ENCODE measurements around the gene PARL. TPM values are rescaled to one million over a fixed set of nuclear protein-coding genes. Genes with fewer than 3 reads are reported as not detected.

The PARL gene
- total and polyA plus RNA-seq, 12 donors, result 29.4 to 119 (median 55.6) TPM

DNA sequence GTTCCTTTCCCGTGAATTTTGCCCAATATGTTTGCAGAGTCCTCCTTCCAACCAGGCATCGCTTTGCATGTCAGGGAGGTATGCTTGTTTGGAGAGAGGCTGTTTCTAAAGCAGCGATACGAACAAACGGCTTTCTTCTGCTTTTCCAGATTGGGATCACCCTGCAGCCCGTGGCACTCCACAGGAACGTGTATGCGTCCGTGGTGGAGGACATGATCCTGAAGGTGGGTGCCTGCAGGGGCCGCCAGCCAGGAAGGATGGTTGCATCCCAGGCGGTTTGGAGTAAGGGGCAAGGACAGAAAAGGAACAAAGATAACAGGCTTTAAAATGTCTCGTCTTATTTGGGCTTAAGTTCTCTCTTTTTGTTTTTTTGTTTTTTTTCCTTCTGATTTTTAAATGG, 76.8 kb downstream of the PARL start:
- no peaks in the 10 kb centered on the region for H3K27me3 ChIP-seq
- TF ChIP-seq, protein P1, sequence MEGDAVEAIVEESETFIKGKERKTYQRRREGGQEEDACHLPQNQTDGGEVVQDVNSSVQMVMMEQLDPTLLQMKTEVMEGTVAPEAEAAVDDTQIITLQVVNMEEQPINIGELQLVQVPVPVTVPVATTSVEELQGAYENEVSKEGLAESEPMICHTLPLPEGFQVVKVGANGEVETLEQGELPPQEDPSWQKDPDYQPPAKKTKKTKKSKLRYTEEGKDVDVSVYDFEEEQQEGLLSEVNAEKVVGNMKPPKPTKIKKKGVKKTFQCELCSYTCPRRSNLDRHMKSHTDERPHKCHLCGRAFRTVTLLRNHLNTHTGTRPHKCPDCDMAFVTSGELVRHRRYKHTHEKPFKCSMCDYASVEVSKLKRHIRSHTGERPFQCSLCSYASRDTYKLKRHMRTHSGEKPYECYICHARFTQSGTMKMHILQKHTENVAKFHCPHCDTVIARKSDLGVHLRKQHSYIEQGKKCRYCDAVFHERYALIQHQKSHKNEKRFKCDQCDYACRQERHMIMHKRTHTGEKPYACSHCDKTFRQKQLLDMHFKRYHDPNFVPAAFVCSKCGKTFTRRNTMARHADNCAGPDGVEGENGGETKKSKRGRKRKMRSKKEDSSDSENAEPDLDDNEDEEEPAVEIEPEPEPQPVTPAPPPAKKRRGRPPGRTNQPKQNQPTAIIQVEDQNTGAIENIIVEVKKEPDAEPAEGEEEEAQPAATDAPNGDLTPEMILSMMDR (IDR thresholded peaks at IDR 0.05), result no peak
- no peak for TF ChIP-seq POLR2A (IDR thresholded peaks at IDR 0.05)
- no peaks in the 10 kb centered on the region for H3K9me3 ChIP-seq (replicated peaks in 1 of 3)
- peaks cover 0 to 79% of the 10 kb centered on the region in 2 donors for H3K36me3 ChIP-seq (replicated peaks in 1 of 2)
- DNase-seq, result no peak
- H3K27ac ChIP-seq, result no peak overlapping the region
- intact Hi-C loops (cut with DNase I), result no loop called here
- no peak overlapping the region for H3K4me3 ChIP-seq
- WGBS, 4 donors, result 94 to 98% (median 95%) methylated on average over 8 to 12 of the region's 12 CpGs
- H3K4me1 ChIP-seq (replicated peaks in 1 of 2), result peaks cover 0 to 5% of the 10 kb centered on the region in 2 donors

DNA sequence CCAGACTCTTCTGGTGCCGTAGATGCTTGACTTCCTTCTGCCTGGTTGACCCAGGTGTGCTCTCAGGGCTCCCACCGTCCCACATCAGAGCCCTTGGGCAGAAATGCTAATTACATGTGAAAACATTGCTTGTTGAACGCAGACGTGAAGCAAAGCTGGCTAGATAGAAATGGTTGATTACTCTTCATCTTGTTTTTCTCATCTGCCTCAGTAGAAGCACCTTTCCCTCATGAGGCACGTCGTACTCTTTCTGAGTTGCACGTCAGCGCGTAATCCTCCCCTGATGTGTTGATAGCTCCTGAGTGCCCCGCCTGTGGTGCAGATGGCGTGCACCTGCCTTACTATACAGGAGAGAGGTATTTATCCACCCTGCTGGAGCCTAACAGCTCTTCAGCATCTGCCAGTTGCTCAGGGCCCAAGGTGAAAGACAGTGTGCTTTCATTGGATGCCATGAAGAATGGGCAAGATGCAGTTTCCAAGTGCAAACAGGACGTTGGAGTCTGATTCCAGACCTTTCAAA, 77.4 kb downstream of the PARL start:
- H3K4me1 ChIP-seq (replicated peaks in 1 of 2), result no peaks in the 10 kb centered on the region
- no peaks in the 10 kb centered on the region for H3K9me3 ChIP-seq (replicated peaks in 1 of 3)
- H3K27me3 ChIP-seq, result no peaks in the 10 kb centered on the region
- no peak for TF ChIP-seq POLR2A (IDR thresholded peaks at IDR 0.05)
- TF ChIP-seq, protein P1 (IDR thresholded peaks at IDR 0.05), result no peak
- intact Hi-C loops (cut with DNase I), result no loop called here
- H3K4me3 ChIP-seq, result no peak overlapping the region
- no peak for DNase-seq
- peaks cover 0 to 83% of the 10 kb centered on the region in 2 donors for H3K36me3 ChIP-seq (replicated peaks in 1 of 2)
- 88 to 97% (median 94%) methylated on average over 10 to 12 of the region's 12 CpGs for WGBS, 4 donors
- H3K27ac ChIP-seq, result no peak overlapping the region

DNA sequence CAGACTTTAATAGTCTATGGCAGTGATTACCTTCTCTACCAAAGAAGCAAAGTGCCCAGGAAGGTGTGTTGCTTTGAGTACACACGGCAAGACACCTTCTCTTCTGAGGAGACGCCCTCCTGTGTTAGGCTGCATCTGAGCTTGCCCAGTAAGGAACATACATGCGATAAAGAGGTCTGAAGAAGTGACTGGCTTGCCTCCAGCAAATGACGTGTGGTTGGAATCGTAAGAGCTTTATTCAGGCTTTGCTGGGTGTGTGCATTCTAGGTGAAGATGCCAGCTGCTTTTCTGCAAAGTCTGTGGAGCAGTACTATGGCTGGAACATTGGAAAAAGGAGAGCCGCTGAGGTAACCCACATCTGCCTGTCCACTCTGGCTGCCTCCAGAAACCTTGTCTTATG, 81.7 kb downstream of the PARL start:
- Histone ChIP-seq H3K27me3 (no peaks in the 10 kb centered on the region), H3K27ac (no peak overlapping the region), H3K4me1 (replicated peaks in 1 of 2) (no peaks in the 10 kb centered on the region), H3K36me3 (replicated peaks in 1 of 2) (peaks cover 0 to 90% of the 10 kb centered on the region in 2 donors), H3K9me3 (replicated peaks in 1 of 3) (no peaks in the 10 kb centered on the region), H3K4me3 (no peak overlapping the region)
- intact Hi-C loops (cut with DNase I), result no loop called here
- 90 to 93% (median 92%) methylated on average over 5 to 6 of the region's 6 CpGs for WGBS, 4 donors
- TF ChIP-seq, protein P1 (IDR thresholded peaks at IDR 0.05), result no peak
- TF ChIP-seq POLR2A (IDR thresholded peaks at IDR 0.05), result no peak
- DNase-seq, result peak in 2 of 7 donors; percentile 6 to 24

DNA sequence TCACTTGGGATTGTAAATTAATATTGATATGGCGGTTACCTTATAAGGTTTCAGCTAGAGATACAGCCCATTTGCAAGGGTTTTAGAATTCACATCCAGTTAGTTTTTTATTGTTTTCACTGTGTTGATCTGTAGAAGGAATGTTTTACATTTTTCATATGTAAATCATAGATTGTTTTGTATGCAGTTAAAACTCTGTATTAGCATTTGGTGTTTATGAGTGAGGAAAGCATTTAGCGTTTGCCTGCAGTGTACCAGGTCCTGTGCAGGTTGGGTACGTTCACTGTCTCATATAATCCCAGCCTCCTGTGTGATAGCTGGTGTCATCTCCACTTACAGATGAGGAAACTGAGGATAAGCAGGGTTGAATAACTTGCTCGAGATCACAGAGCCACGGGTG, 83.1 kb downstream of the PARL start:
- Histone ChIP-seq H3K4me1 (replicated peaks in 1 of 2) (no peaks in the 10 kb centered on the region), H3K9me3 (replicated peaks in 1 of 3) (no peaks in the 10 kb centered on the region), H3K27me3 (no peaks in the 10 kb centered on the region), H3K36me3 (replicated peaks in 1 of 2) (peaks cover 0 to 82% of the 10 kb centered on the region in 2 donors), H3K27ac (no peak overlapping the region), H3K4me3 (no peak overlapping the region)
- TF ChIP-seq, protein P1 (IDR thresholded peaks at IDR 0.05), result no peak
- no peak for TF ChIP-seq POLR2A (IDR thresholded peaks at IDR 0.05)
- intact Hi-C loops (cut with DNase I), result no loop called here
- no peak for DNase-seq
- WGBS, 4 donors, result 85 to 100% (median 95%) methylated on average over 5 of the region's 5 CpGs
